Activated naive CD4-positive, alpha-beta T cell (primary cell): ENCODE measurements around the gene EDAR.

Experiments used
- DNase-seq, 4 experiments: peaks; one replicate each; lab custom pipeline; 2025; lab: John Stamatoyannopoulos, UW

Gene EDAR

DNA sequence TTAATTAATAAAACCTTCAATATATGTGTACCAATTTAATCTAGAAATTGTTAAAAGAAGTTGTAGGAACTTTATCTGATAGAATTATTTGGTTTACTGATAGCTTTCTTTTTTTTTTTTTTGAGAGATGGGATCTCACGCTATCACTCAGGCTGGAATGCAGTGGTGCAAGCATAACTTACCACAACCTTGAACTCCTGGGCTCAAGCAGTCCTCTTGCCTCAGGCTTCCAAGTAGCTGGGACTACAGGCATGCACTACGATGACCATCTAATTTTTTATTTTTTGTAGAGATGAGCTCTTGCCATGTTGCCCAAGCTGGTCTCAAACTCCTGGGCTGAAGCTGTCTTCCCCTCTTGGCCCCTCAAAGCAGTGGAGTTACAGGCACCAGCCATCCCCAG is 135.6 kb downstream of the EDAR start:
- no peak for DNase-seq

DNA sequence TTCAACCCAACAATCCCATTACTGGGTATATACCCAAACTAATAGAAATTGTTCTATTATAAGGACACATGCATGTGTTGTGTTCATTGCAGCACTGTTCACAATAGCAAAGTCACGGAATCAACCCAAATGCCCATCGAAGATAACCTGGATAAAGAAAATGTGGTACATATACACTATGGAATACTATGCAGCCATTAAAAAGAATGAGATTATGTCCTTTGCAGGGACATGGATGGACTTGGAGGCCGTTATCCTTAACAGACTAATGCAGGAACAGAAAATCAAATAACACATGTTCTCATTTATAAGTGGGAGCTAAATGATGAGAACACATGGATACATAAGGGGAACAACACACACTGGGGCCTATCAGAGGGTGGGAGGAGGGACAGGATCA is 136.6 kb downstream of the EDAR start:
- no peak for DNase-seq

DNA sequence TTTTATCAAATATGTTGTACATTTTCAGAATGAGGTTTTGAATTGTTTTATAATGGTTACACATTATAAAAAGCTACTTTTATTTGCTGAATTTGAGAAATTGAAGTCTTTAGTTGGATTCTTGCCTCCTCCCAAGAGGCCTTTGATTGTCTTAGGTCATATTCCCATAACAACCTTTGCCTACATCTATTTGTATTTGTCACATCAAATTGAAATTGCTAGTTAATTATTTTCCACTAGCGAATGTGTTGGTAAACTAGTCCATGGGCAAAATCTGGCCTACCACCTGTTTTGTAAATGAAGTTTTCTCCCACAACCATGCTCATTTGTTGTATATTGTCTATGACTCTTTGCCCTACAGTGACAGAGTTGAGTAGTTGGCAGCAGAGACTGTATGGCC is 142.0 kb downstream of the EDAR start:
- no peak for DNase-seq

DNA sequence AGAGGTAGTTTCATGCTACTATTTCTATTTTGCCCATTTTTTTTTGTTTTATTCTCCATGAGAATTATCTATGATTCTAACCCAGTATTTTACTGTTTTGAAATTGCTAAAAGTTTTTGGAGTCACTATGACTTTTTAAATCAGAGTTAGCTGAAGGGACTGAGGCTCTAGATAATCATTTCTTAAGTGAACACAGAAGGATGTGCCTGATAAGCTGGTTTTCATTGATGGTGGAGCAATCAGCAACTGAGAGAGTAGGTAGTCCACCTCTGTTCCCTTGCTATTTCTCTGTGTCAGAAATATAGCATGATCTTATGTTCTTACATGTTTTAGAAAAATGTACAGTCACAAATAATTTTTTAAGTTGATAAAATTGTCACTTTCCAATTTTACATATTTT is 143.1 kb downstream of the EDAR start:
- DNase-seq = no peak
